T-cell (primary cell): Measurements from ENCODE around the gene DUOX1. TPM values are rescaled to one million over a fixed set of nuclear protein-coding genes. Genes with fewer than 3 reads are reported as not detected.

Source experiments
- ATAC-seq, 4 experiments: fragments of 200-7000 bp in 3 of 4; fragments of 150-1000 bp in 1 of 4; cut with Tn5 transposase; replicated peaks in 1 of 4; 1 replicate in 3 of 4; 2 replicates in 1 of 4; pipeline ENCODE4 v1.10.0; 2021; ENCODE audit warnings: moderate library complexity in 3 of 4, mild to moderate bottlenecking in 2 of 4, moderate number of reproducible peaks in 1 of 4
- CTCF ChIA-PET, 2 donors: fragments of 300-600 bp; sonication (Branson Sonifier 250); formaldehyde crosslinking; loops; one replicate each; lab custom pipeline; 2022; ENCODE audit warnings: antibody characterized with exemption in 2 of 2; lab: Charles Lee
- POLR2A ChIA-PET, 2 donors: fragments of 300-600 bp; sonication (Branson Sonifier 250); formaldehyde crosslinking; loops; one replicate each; lab custom pipeline; 2022; ENCODE audit warnings: antibody characterized with exemption in 2 of 2; lab: Charles Lee
- DNase-seq, 35 experiments: peaks; one replicate each; pipeline versions ENCODE4 v3.0.0 to v3.0.0-alpha.2; 2013 to 2023
- H3K27ac ChIP-seq: one replicate; pipeline ENCODE4 v1.5.1; 2013; ENCODE audit warnings: low read length
- H3K27me3 ChIP-seq, 2 experiments: replicated peaks in 1 of 2; 1 replicate in 1 of 2; 2 replicates in 1 of 2; pipeline versions ENCODE4 v1.6.1 to v1.7.0; 2013; ENCODE audit warnings: low read length in 1 of 2, mixed read lengths in 1 of 2; ENCODE audit not compliant: control insufficient read depth in 2 of 2, insufficient read depth in 2 of 2; ENCODE audit errors: extremely low read depth in 1 of 2
- H3K36me3 ChIP-seq, 2 donors: 1 replicate in 1 of 2; 2 replicates in 1 of 2; pipeline versions ENCODE4 v1.6.1 to v1.7.0; 2013; ENCODE audit warnings: low read length in 1 of 2; ENCODE audit not compliant: control insufficient read depth in 2 of 2, insufficient read depth in 1 of 2; ENCODE audit errors: extremely low read depth in 1 of 2
- H3K4me1 ChIP-seq, 2 experiments: 1 replicate in 1 of 2; 2 replicates in 1 of 2; pipeline versions ENCODE4 v1.6.1 to v1.7.0; 2013; ENCODE audit warnings: low read length in 2 of 2, mixed read lengths in 1 of 2; ENCODE audit not compliant: insufficient read depth in 2 of 2, control insufficient read depth in 1 of 2; ENCODE audit errors: extremely low read depth in 1 of 2
- H3K4me3 ChIP-seq, 2 donors: 1 replicate in 1 of 2; 2 replicates in 1 of 2; pipeline versions ENCODE4 v1.5.1 to v1.7.0; 2013; ENCODE audit warnings: mild to moderate bottlenecking in 2 of 2, low read length in 1 of 2, moderate library complexity in 1 of 2; ENCODE audit not compliant: control insufficient read depth in 1 of 2; ENCODE audit errors: extremely low read depth in 1 of 2
- H3K9me3 ChIP-seq: 2 replicates; pipeline ENCODE4 v1.7.0; 2013
- H3K27ac Mint-ChIP-seq, 2 donors: one replicate each; pipeline ENCODE4 v1.8.0; 2020 to 2021; ENCODE audit warnings: mild to moderate bottlenecking in 2 of 2, mixed read lengths in 2 of 2
- H3K27me3 Mint-ChIP-seq, 2 donors: one replicate each; pipeline ENCODE4 v1.8.0; 2021 to 2022; ENCODE audit warnings: mixed read lengths in 2 of 2
- H3K36me3 Mint-ChIP-seq: one replicate; pipeline ENCODE4 v1.8.0; 2021; ENCODE audit warnings: mixed read lengths
- H3K4me1 Mint-ChIP-seq, 3 donors: one replicate each; pipeline ENCODE4 v1.8.0; 2020 to 2022; ENCODE audit warnings: mixed read lengths in 3 of 3, mild to moderate bottlenecking in 1 of 3
- H3K4me3 Mint-ChIP-seq, 3 donors: one replicate each; pipeline ENCODE4 v1.8.0; 2020 to 2022; ENCODE audit warnings: mild to moderate bottlenecking in 3 of 3, mixed read lengths in 3 of 3, moderate library complexity in 3 of 3
- H3K9me3 Mint-ChIP-seq, 3 donors: one replicate each; pipeline ENCODE4 v1.8.0; 2020 to 2022; ENCODE audit warnings: mixed read lengths in 3 of 3
- WGBS: methylation state at CpG from one replicate; pipeline ENCODE4 v1.1.5; 2013; ENCODE audit warnings: missing lambda C conversion rate; ENCODE audit not compliant: insufficient coverage; 5-methylcytosine and 5-hydroxymethylcytosine counted together
- total RNA-seq, 35 experiments: library from RNA in 6 of 35; stranded (reverse) in 6 of 35; fragments of 120-200 nt in 1 of 35; gene quantifications; one replicate each; pipeline versions ENCODE4 v1.2.1 to v1.2.4 and lab custom pipeline; 2013 to 2026

The DUOX1 gene
- total RNA-seq, 5 donors from 2014 or later (not counting 1 experiment from before 2014, with no cell fraction given): 0.21 to 0.67 (median 0.34) TPM; not detected in 1

GRCh38 chr15:45180201-45180600 is 50.4 kb downstream of the DUOX1 start:
- Histone ChIP-seq H3K4me1 (peaks cover 0 to 16% of the 10 kb centered on the region in 2 experiments), H3K4me3 (no peak overlapping the region), H3K27me3 (peaks cover 0 to 3% of the 10 kb centered on the region in 2 experiments), H3K36me3 (no peaks in the 10 kb centered on the region), H3K9me3 (no peaks in the 10 kb centered on the region), H3K27ac (no peak overlapping the region)
- WGBS: 37% methylated on average over 7 of the region's 7 CpGs
- Mint-ChIP-seq H3K27me3 (no peaks in the 10 kb centered on the region), H3K36me3 (no peaks in the 10 kb centered on the region), H3K4me3 (no peak overlapping the region), H3K27ac (peak overlapping the region in 1 of 2 donors; percentile 12), H3K9me3 (no peaks in the 10 kb centered on the region), H3K4me1 (peaks cover 8 to 12% (median 11%) of the 10 kb centered on the region in 3 donors)
- DNase-seq (no peak), ATAC-seq (no peak)
- ChIA-PET POLR2A (interaction anchor here in 1 of 2 donors (0.5 kb wide), 1 partner anchor 524 kb away, joined by 6 read pairs; no protein-coding TSS in a partner anchor), CTCF (interaction anchor here (0.7 to 1.6 kb wide), 5 partner anchors 13 to 224 kb away, joined by 3 to 8 read pairs (median 5); no protein-coding TSS in a partner anchor)

- Mint-ChIP-seq H3K36me3 (no peaks in the 10 kb centered on the region), H3K9me3 (no peaks in the 10 kb centered on the region), H3K27me3 (no peaks in the 10 kb centered on the region), H3K4me3 (no peak overlapping the region), H3K4me1 (peaks cover 8 to 16% (median 14%) of the 10 kb centered on the region in 3 donors), H3K27ac (no peak overlapping the region)
- no peak overlapping the region for H3K27ac ChIP-seq
- ATAC-seq (no peak), DNase-seq (no peak)
- no peaks in the 10 kb centered on the region for H3K9me3 ChIP-seq
- peaks cover 0 to 16% of the 10 kb centered on the region in 2 experiments for H3K4me1 ChIP-seq
- 91% methylated on average over 6 of the region's 8 CpGs for WGBS
- no peak overlapping the region for H3K4me3 ChIP-seq
- ChIA-PET POLR2A (no interaction called here), CTCF (interaction anchor here in 1 of 2 donors (1.2 to 1.6 kb wide), 3 partner anchors 14 to 224 kb away, joined by 3 to 8 read pairs (median 5); no protein-coding TSS in a partner anchor)
- no peaks in the 10 kb centered on the region for H3K36me3 ChIP-seq
- H3K27me3 ChIP-seq: peaks cover 0 to 3% of the 10 kb centered on the region in 2 experiments
These were observed 51.0 kb downstream of the DUOX1 start for GRCh38 chr15:45180648-45181436.

GRCh38 chr15:45181491-45182285 is 51.9 kb downstream of the DUOX1 start:
- POLR2A ChIA-PET: interaction anchor here in 1 of 2 donors (0.5 kb wide), 1 partner anchor 26 kb away, joined by 4 read pairs; no protein-coding TSS in a partner anchor
- WGBS: 93% methylated on average over 2 of the region's 9 CpGs
- no peaks in the 10 kb centered on the region for H3K36me3 ChIP-seq

GRCh38 chr15:45182996-45183395 is 53.2 kb downstream of the DUOX1 start:
- WGBS: no CpG with 5 or more reads among the region's 1 CpG
- no peaks in the 10 kb centered on the region for H3K36me3 Mint-ChIP-seq

More at GRCh38 chr15:45181491-45182285, 51.9 kb downstream of the DUOX1 start:
- H3K27me3 ChIP-seq: peaks cover 0 to 3% of the 10 kb centered on the region in 2 experiments
- no peak for DNase-seq
- Mint-ChIP-seq H3K4me1 (peaks cover 12 to 22% (median 21%) of the 10 kb centered on the region in 3 donors), H3K27ac (no peak overlapping the region), H3K4me3 (no peak overlapping the region), H3K9me3 (no peaks in the 10 kb centered on the region), H3K36me3 (no peaks in the 10 kb centered on the region), H3K27me3 (no peaks in the 10 kb centered on the region)
- H3K4me3 ChIP-seq: no peak overlapping the region
- no peak for ATAC-seq
- H3K4me1 ChIP-seq: peaks cover 0 to 17% of the 10 kb centered on the region in 2 experiments
- CTCF ChIA-PET: interaction anchor here in 1 of 2 donors (0.7 kb wide), 1 partner anchor 9 kb away, joined by 4 read pairs; no protein-coding TSS in a partner anchor
- no peaks in the 10 kb centered on the region for H3K9me3 ChIP-seq
- no peak overlapping the region for H3K27ac ChIP-seq

GRCh38 chr15:45183511-45183910 is 53.7 kb downstream of the DUOX1 start:
- H3K4me1 Mint-ChIP-seq: peaks cover 19 to 32% (median 32%) of the 10 kb centered on the region in 3 donors
- no peaks in the 10 kb centered on the region for H3K36me3 Mint-ChIP-seq
- no peak overlapping the region for H3K4me3 Mint-ChIP-seq
- Histone ChIP-seq H3K4me3 (no peak overlapping the region), H3K27me3 (peaks cover 0 to 9% of the 10 kb centered on the region in 2 experiments), H3K36me3 (no peaks in the 10 kb centered on the region), H3K27ac (no peak overlapping the region), H3K4me1 (peaks cover 0 to 30% of the 10 kb centered on the region in 2 experiments), H3K9me3 (no peaks in the 10 kb centered on the region)
- no peak overlapping the region for H3K27ac Mint-ChIP-seq
- 86% methylated on average over 1 of the region's 2 CpGs for WGBS
- ChIA-PET CTCF (interaction anchor here in 1 of 2 donors (0.6 kb wide), 1 partner anchor 26 kb away, joined by 3 read pairs; no protein-coding TSS in a partner anchor), POLR2A (no interaction called here)
- no peaks in the 10 kb centered on the region for H3K9me3 Mint-ChIP-seq
- H3K27me3 Mint-ChIP-seq: no peaks in the 10 kb centered on the region
- ATAC-seq (no peak), DNase-seq (no peak)

More at GRCh38 chr15:45182996-45183395, 53.2 kb downstream of the DUOX1 start:
- no peak overlapping the region for H3K27ac ChIP-seq
- no peak for ATAC-seq
- peaks cover 0 to 25% of the 10 kb centered on the region in 2 experiments for H3K4me1 ChIP-seq
- ChIA-PET POLR2A (no interaction called here), CTCF (interaction anchor here in 1 of 2 donors (0.6 kb wide), 1 partner anchor 26 kb away, joined by 3 read pairs; no protein-coding TSS in a partner anchor)
- Mint-ChIP-seq H3K9me3 (no peaks in the 10 kb centered on the region), H3K4me3 (no peak overlapping the region), H3K27ac (peak overlapping the region; percentile 1 to 44), H3K27me3 (no peaks in the 10 kb centered on the region), H3K4me1 (peaks cover 16 to 27% (median 27%) of the 10 kb centered on the region in 3 donors)
- H3K4me3 ChIP-seq: no peak overlapping the region
- no peaks in the 10 kb centered on the region for H3K36me3 ChIP-seq
- H3K9me3 ChIP-seq: no peaks in the 10 kb centered on the region
- DNase-seq: no peak
- H3K27me3 ChIP-seq: peaks cover 0 to 4% of the 10 kb centered on the region in 2 experiments
